Loucy (cell line): ENCODE measurements around the gene KLK15.

Experiments used
- EZH2phosphoT487 ChIP-seq: fragments of 200-600 bp; IDR thresholded peaks from 2 replicates; pipeline ENCODE4 v1.6.1; 2018; ENCODE audit warnings: antibody characterized with exemption, mild to moderate bottlenecking, moderate library complexity, borderline replicate concordance
- TF ChIP-seq, protein P1 (sequence below): fragments of 200-600 bp; sonication (generic); conservative IDR thresholded peaks from 2 replicates; pipeline ENCODE4 v1.5.1; 2014; ENCODE audit warnings: mild to moderate bottlenecking, antibody characterized with exemption, low read length

DNA sequence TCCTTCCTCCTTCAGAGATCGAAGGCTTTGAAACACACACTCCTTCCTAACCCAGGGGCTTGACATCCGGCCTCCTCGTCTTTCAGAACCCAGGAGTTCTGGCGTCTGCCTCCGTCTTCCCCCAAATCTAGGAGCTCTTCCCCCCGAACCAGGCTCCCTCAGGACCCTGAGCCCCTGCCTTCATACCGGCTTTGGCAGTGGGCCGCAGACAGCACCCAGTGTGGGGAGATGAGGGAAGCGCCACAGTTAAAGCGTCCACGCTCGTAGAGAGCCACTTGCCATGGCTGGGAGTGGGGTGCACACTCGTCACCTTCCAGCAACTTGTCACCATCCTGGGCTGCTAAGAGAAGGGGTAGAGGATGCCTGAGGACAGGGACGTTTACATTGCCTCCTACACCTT, 5.9 kb downstream of the KLK15 start:
- TF ChIP-seq, protein P1, sequence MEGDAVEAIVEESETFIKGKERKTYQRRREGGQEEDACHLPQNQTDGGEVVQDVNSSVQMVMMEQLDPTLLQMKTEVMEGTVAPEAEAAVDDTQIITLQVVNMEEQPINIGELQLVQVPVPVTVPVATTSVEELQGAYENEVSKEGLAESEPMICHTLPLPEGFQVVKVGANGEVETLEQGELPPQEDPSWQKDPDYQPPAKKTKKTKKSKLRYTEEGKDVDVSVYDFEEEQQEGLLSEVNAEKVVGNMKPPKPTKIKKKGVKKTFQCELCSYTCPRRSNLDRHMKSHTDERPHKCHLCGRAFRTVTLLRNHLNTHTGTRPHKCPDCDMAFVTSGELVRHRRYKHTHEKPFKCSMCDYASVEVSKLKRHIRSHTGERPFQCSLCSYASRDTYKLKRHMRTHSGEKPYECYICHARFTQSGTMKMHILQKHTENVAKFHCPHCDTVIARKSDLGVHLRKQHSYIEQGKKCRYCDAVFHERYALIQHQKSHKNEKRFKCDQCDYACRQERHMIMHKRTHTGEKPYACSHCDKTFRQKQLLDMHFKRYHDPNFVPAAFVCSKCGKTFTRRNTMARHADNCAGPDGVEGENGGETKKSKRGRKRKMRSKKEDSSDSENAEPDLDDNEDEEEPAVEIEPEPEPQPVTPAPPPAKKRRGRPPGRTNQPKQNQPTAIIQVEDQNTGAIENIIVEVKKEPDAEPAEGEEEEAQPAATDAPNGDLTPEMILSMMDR = no peak
- TF ChIP-seq EZH2phosphoT487 = no peak
